OCI-LY1 (cell line): ENCODE measurements around the gene CDCA7L.

Source experiments
- EZH2 ChIP-seq: fragments of 200-600 bp; sonication (generic), shearing (Covaris generic); IDR thresholded peaks from 2 replicates; pipeline ENCODE4 v1.8.0; 2017; ENCODE audit warnings: borderline replicate concordance, mixed run types, mild to moderate bottlenecking, antibody characterized with exemption, low read length, moderate library complexity, mixed read lengths
- TF ChIP-seq, protein P1 (sequence below): fragments of 200-600 bp; sonication (generic), shearing (Covaris generic); IDR thresholded peaks from 2 replicates; pipeline ENCODE4 v1.5.1; 2017; ENCODE audit warnings: mild to moderate bottlenecking, antibody characterized with exemption, low read length, moderate library complexity, mixed read lengths

DNA sequence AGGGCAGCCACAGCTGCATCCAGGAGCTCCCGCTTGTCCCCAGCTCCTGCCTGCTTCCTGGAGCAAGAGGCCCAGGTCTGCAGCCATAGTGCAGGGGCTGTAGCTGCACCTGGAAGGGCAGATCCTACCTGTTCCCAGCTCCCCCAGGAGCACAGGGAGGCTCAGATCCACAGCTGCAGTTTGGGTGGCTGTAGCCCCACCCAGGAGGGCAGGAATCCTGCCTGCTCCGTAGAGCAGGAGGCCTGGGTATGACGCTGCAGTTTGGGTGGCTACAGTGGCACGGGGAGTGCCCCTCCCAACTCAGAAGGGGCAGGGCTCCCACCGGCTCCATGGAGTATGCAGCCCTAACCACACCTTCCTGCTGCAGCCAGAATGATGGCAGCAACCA, 26.7 kb upstream of the CDCA7L start:
- no peak for TF ChIP-seq EZH2
- TF ChIP-seq, protein P1, sequence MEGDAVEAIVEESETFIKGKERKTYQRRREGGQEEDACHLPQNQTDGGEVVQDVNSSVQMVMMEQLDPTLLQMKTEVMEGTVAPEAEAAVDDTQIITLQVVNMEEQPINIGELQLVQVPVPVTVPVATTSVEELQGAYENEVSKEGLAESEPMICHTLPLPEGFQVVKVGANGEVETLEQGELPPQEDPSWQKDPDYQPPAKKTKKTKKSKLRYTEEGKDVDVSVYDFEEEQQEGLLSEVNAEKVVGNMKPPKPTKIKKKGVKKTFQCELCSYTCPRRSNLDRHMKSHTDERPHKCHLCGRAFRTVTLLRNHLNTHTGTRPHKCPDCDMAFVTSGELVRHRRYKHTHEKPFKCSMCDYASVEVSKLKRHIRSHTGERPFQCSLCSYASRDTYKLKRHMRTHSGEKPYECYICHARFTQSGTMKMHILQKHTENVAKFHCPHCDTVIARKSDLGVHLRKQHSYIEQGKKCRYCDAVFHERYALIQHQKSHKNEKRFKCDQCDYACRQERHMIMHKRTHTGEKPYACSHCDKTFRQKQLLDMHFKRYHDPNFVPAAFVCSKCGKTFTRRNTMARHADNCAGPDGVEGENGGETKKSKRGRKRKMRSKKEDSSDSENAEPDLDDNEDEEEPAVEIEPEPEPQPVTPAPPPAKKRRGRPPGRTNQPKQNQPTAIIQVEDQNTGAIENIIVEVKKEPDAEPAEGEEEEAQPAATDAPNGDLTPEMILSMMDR, result no peak
